HuH-7 (cell line): ENCODE measurements around the gene RUNX1.
"Not testable (repeated sequence)": the region's sequence is repeated elsewhere in the genome, so short reads cannot be mapped to it uniquely, and the experiment has no call there.

Experiments
- DNase-seq: peaks from one replicate; pipeline ENCODE4 v3.0.0; 2011; ENCODE audit warnings: low spot score

Gene RUNX1

DNA sequence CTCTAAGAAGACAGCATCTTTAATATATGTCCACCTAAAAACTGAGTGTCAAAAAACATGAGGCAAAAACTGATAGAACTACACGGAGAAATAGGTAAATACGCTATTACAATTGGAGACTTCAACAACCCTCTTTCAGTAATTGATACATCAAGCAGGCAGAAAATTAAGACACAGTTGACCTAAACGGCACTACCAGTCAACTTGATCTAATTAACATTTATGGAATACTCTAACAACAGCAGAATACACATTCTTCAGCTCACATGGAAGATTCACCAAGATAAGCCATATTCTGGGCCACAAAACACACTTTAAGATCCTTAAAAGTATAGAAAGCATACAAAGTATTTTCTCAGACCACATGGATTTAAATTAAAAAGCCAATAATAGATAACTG lies 242.7 kb downstream of the RUNX1 start:
- DNase-seq = no peak

- no peak for DNase-seq
These were observed 243.9 kb downstream of the RUNX1 start for GRCh38 chr21:34805157-34805556.

DNA sequence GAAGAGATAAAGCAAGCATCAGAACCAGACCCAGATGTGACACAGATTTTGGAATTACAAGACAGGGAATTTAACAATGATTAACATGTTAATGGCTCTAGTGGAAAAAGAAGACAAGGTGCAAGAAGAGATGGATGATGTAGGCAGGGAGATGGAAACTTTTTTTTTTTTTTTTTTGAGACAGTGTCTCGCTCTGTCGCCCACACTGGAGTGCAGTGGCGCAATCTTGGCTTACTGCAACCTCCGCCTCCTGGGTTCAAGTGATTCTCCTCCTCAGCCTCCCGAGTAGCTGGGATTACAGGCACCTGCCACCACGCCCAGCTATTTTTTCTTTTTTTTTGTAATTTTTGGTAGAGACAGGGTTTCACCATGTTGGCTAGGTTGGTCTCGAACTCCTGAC lies 244.5 kb downstream of the RUNX1 start:
- DNase-seq = not testable (repeated sequence)

DNA sequence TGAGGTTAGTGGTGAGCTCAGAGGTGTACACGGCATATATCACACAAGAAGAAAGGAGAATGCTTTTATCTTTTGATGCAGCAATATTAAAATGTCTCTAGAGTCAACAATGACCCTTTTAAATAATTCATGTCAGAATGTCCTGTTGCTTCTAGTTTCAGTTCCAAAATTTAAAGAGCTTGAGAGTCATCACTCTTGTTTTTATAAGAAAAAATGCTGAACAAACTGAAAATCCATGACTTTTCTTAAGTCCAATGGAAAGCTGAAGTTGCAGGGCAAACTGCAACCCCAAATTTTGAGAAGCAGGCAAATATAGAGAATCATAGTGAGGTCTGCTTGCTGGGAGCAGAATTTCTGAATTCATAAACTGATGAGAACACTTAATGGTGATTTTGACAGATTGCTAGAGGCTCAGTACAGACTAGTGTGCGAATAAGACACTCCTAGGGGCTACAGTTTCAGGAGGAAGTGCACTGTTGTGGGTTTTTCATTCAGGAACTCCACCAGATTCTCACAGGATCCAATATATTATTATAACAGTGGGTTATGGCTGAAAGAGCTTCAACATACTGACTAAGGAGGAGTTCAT lies 245.2 kb downstream of the RUNX1 start:
- no peak for DNase-seq

DNA sequence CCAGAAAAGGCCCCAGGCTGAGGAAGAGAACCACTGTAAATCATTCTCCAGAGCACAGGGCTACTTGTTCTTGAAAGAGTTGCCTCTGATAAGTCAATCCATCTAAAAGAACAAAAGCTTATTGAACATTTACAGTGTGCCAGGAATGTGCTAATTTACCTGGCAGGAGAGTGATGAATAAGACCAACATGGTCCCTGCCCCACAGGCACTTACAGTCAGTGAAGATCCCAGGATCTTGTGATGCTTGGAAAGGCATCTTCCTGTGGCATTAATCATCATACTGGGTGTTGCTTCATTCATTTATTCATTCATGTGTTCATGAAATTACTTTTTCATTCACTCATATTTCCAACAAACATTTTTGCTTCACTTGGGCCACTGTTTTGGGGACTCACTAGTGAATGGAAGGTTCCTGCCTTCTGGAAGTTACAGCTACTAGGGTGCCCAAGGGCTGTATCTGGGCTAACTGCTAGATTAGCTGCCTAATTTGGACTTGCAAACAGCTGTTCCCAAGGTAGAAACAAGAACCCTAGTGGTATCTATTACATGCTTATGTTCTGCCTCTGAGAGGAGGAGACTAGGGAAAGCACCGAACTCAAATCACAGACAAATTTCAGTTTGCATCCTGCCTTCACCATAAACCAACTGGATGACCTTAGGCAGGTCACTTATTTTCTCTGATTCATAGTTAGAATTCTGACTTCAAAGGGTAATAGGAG lies 246.8 kb downstream of the RUNX1 start:
- DNase-seq = no peak

- DNase-seq = no peak
These were observed 247.5 kb downstream of the RUNX1 start for GRCh38 chr21:34801519-34802132.

GRCh38 chr21:34800797-34801518 lies 248.1 kb downstream of the RUNX1 start:
- no peak for DNase-seq

GRCh38 chr21:34799092-34799491 lies 250.0 kb downstream of the RUNX1 start:
- no peak for DNase-seq

DNA sequence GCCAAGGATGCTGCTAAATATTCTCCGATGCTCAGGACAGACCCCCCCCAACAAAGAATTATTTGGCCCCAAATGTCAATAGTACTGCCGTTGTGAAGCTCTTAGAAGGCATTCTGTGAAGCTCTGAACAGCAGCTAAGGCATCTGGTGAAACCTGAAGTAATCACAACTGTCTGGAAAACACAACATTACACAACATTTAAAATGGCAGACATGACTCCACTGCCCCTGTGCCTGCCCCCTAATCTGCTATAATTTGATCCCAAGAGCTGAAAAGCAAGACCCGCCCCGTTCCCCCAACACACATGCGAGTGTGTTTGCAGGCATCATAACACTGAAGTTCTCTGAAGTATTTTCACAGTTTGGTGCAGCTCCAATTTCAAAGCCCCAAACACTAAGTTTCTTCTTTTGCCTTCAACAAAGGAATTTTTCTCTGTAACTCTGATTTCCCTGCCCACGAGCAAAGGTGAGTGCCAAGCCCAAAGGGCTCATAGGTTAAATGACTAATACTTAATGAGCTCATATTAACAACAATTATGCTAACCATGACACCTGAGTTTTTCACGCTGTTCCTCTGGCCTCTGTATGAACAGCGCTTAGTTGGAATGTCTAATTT lies 251.1 kb downstream of the RUNX1 start:
- no peak for DNase-seq

DNA sequence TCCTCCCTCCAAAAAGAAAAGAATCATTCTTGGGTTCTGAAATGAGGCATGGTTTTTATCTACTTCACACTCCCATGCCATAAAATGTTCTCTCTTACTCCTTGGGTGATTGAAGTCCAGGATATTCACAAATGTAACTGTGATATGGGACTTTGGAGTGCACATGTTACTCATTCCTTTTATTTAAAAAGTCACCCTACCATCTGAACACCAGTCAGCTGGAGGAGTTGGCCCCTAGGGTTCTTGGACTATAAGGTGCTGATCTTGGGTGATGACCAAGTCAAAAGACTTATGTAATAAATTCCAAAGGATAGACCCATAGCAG lies 251.9 kb downstream of the RUNX1 start:
- no peak for DNase-seq

DNA sequence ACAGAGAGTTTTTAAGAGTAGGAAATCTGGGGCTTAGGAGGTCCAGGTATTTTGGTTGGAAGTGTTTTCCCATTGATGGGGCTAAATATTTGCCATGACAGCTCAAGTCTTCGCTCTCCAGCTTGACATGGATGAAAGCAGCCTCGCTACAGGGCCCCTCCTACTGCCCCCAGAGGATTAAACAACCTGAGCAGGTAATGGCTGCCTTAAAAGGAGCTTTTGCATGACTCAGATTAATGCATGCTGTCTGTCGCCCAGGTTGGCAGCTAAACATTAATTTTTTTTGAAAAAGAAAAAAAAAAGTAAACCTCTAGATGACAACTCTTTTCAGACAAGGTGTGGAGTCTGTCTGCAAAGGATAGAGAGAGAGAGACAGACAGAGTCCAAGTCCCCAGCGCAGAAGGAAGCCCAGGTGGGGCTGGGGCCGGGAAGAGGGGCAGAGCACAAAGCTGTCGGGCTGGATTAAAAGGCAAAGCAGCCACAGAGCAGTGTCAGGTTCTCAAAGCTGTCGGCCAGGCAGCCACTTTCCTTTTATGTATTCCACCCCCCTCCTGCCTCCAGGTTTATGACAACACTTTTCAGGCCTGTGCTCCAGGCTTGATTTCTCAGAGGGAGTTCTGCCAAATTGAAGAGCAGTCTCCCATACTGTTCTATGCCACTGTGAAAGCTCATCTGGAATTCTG lies 252.4 kb downstream of the RUNX1 start:
- DNase-seq = no peak

- no peak for DNase-seq
These were observed 253.4 kb downstream of the RUNX1 start for GRCh38 chr21:34795548-34796180.

DNA sequence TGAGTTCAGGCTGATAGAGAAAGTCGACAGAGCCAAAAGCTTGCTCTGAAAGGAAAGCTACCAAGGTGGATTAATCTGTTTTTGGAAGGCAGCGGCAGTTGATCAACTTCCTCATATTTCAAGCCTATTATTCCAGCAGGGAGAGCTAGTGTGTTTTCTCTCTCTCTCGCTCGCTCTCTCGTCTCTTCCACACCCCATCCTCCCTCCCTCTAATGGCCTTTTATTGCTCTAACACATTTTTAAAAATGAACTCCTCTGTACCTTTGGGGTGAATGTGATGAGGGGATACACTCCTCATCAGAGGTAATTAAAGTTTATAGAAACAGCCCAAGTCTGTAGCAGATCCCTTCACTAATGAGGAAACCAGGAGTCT lies 253.9 kb downstream of the RUNX1 start:
- DNase-seq = no peak

- no peak for DNase-seq
These were observed 254.4 kb downstream of the RUNX1 start for GRCh38 chr21:34794686-34795085.

GRCh38 chr21:34793471-34793870 lies 255.6 kb downstream of the RUNX1 start:
- DNase-seq = no peak

DNA sequence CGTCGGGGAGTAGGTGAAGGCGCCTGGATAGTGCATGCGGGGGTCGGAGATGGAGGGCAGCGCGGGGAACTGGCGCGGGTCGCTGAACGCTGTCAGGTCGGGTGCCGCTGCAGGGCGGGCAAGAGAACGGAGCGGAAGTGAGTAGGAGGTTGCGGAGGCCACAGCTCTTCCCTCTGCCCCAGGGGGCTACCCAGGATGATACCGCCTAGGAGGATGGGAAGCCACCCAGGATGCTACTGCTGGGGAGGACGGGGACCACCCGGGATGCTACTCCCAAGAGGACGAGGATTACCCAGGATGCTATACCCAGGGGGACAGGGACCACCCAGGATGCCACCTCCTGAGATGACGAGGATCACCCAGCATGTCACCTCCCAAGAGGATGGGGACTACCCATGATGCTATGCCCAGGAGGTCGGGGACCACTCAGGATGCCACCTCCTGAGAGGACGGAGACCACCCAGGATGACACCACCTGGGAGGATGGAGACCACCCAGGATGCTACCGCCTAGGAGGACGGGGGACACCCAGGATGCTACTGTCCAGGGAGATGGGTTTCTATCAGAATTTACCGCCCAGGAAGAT lies 256.5 kb downstream of the RUNX1 start:
- DNase-seq = no peak

- DNase-seq = no peak
These were observed 257.2 kb downstream of the RUNX1 start for GRCh38 chr21:34791776-34792503.

GRCh38 chr21:34790834-34791233 lies 258.3 kb downstream of the RUNX1 start:
- no peak for DNase-seq

DNA sequence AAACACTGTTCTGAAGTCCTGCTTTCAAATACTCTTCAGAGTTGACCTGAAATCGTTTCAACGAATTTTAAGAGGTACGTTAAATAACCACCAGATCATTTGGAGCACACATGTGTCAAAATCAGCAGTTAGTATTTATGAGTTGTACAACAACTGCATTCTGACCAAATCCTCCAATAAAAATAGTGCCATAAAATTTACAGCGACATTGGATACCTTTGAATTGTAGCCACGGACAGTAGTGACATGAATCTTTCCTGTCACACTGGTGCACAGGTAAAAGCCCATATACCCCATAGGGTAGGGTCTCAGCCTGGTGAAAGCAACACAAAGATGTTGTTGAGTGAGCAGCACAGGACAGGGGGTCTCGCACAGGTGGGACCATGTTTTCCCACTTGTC lies 258.8 kb downstream of the RUNX1 start:
- no peak for DNase-seq

DNA sequence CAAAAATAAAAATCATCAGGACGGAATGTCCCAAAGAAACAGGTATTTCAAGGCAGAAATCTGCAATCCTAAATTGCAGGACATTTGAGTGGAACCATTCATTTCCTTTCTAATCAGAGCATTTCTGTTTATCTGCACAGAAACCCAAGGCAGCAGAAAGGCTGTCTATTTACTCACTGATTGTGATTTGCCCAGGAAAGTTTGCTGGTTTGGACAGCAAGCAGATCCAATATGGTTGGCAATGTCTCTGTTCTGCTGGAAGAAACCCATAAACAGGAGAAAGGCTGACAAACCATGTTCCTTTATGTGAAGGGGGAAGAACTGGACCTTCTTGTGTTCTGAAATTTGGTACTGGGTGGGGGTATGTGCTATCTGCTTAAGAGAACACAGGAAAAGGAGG lies 260.2 kb downstream of the RUNX1 start:
- no peak for DNase-seq

DNA sequence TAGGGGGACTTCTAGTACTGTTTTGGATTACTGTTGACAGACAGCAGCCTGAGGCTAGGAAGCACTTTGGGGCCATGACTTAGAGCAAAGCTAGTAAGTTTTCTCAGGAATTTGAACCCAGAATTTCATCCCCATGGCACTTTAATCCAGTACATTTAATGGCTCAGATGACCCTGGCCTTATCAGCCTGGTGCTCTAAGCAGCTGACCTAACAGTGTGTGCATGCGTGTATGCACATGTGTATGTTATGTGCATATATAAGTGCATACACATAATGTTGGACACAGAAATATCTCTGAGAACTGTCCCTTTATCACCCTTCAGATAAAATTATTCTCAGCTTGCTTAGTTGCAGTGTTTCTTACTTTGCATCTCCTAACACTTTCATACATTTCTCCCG lies 265.3 kb downstream of the RUNX1 start:
- DNase-seq = no peak
